AG04449 (cell line): ENCODE results near the gene LRRC8E.

Source experiments
- CTCF ChIA-PET: fragments of 350-600 bp; formaldehyde crosslinking; extraction: SDS; loops from one replicate; lab custom pipeline; 2021; ENCODE audit warnings: antibody characterized with exemption; lab: Yijun Ruan, JAX
- POLR2A ChIA-PET: fragments of 400-600, 350-600 bp; formaldehyde crosslinking; extraction: SDS; loops from one replicate; lab custom pipeline; 2020; ENCODE audit warnings: antibody characterized with exemption, inconsistent platforms; lab: Yijun Ruan, JAX
- DNase-seq: peaks from one replicate; pipeline ENCODE4 v3.0.0-alpha.2; 2010; ENCODE audit warnings: low read depth, low spot score
- H3K4me3 ChIP-seq: 2 replicates; pipeline ENCODE4 v1.5.1; 2011; ENCODE audit warnings: low read depth, mild to moderate bottlenecking, control low read depth, low read length
- TF ChIP-seq, protein P1 (sequence below): IDR thresholded peaks from one replicate; pipeline ENCODE4 v1.5.1; 2011; ENCODE audit warnings: mild to moderate bottlenecking, moderate library complexity, low read length, control low read depth, inconsistent platforms; ENCODE audit not compliant: insufficient read depth; ENCODE audit errors: missing control alignments

The LRRC8E gene

DNA sequence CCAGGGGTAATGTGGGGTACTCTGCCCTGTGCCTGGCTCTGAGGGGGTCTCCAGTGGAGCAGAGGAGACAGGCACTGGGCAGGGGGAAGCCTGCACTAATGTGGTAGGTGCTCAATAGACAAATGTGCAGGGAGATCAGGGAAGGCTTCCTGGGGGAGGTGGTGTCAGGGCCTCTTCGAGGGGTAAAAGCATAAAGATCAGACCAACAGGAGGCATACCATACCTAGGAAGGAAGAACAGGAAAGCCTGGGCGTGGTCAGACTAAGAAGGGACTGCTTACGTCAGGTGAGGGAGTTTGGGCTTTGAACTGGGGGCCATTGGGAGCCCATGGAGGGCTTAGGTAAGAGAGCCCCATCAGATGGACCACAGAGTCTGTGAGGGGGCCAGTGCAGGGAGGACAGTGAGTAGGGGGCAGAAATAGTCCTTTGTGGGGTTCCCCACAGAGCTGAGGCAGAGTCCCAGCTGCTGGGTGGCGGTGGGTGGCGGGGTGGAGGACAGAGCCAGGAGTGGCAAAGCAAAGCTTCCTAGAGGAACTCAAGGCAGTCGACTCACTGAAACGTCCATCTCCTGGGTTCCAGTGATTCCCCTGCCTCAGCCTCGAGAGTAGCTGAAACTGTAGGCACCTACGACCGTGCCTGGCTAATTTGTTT, 22.9 kb upstream of the LRRC8E start:
- no peak for DNase-seq
- ChIA-PET CTCF (interaction anchor here (1.2 to 2.4 kb wide), 5 partner anchors 8 to 38 kb away, joined by 3 to 16 read pairs (median 4); partner anchors contain the start of gene MAP2K7), POLR2A (no interaction called here)
- no peak overlapping the region for H3K4me3 ChIP-seq
- TF ChIP-seq, protein P1, sequence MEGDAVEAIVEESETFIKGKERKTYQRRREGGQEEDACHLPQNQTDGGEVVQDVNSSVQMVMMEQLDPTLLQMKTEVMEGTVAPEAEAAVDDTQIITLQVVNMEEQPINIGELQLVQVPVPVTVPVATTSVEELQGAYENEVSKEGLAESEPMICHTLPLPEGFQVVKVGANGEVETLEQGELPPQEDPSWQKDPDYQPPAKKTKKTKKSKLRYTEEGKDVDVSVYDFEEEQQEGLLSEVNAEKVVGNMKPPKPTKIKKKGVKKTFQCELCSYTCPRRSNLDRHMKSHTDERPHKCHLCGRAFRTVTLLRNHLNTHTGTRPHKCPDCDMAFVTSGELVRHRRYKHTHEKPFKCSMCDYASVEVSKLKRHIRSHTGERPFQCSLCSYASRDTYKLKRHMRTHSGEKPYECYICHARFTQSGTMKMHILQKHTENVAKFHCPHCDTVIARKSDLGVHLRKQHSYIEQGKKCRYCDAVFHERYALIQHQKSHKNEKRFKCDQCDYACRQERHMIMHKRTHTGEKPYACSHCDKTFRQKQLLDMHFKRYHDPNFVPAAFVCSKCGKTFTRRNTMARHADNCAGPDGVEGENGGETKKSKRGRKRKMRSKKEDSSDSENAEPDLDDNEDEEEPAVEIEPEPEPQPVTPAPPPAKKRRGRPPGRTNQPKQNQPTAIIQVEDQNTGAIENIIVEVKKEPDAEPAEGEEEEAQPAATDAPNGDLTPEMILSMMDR: no peak

DNA sequence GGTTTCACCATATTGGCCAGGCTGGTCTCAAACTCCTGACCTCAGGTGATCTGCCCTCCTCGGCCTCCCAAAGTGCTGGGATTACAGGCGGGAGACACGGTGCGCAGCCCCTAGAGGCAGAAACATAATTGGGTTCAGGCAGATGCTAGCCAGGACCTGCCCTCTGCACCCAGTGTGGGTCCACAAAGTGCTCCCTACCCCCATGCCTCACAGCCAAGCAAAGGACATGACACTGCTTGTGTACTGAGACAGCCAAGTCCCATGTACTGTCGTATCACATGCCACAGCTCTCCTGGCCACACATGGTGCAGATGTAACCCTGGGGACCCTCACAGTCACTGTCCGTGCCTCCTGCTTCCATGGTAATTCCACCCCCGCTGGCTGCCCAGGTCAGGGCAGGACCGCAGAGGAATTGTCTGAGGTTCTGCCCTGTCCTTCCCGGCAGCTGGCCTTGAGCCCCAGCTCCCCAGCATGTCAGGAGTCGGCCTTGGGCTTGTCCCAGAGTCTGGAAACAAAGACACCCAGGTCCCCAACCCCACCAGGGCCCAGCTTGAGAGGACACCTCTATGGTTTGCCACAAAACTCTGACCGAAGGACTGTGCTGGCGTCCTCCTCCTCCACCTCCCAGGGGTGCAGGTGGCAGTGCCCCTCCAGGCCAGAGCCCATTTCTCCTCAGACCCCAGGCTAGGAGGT, 21.8 kb upstream of the LRRC8E start:
- no peak overlapping the region for H3K4me3 ChIP-seq
- CTCF ChIA-PET: interaction anchor here (1.6 to 2.3 kb wide), 2 partner anchors 9 to 13 kb away, joined by 4 to 13 read pairs; no protein-coding TSS in a partner anchor
- POLR2A ChIA-PET: no interaction called here
- TF ChIP-seq, protein P1: no peak
- no peak for DNase-seq

GRCh38 chr19:7867092-7867844, 21.0 kb upstream of the LRRC8E start:
- no peak overlapping the region for H3K4me3 ChIP-seq
- ChIA-PET POLR2A (no interaction called here), CTCF (interaction anchor here (2.3 to 3.1 kb wide), 2 partner anchors 8 to 14 kb away, joined by 13 to 61 read pairs; no protein-coding TSS in a partner anchor)
- TF ChIP-seq, protein P1: no peak
- DNase-seq: no peak

- no peak for DNase-seq
- no peak overlapping the region for H3K4me3 ChIP-seq
- ChIA-PET CTCF (interaction anchor here (0.7 to 3.1 kb wide), 19 partner anchors 9 to 395 kb away, joined by 3 to 61 read pairs (median 8); partner anchors contain the start of genes LRRC8E, MAP2K7, SNAPC2 and TIMM44), POLR2A (interaction anchor here (1.5 to 1.7 kb wide), 2 partner anchors 36 to 52 kb away, joined by 6 read pairs; partner anchors contain the start of genes MAP2K7 and SNAPC2)
- TF ChIP-seq, protein P1: no peak
These were observed 20.0 kb upstream of the LRRC8E start for GRCh38 chr19:7868326-7868670.

- ChIA-PET CTCF (interaction anchor here (0.7 to 3.1 kb wide), 24 partner anchors 10 to 395 kb away, joined by 3 to 61 read pairs (median 7); partner anchors contain the start of genes LRRC8E, MAP2K7, SNAPC2 and TIMM44), POLR2A (interaction anchor here (0.7 to 1.7 kb wide), 3 partner anchors 35 to 136 kb away, joined by 3 to 6 read pairs (median 6); partner anchors contain the start of genes ELAVL1, MAP2K7 and SNAPC2)
- TF ChIP-seq, protein P1: peak; percentile 73
- H3K4me3 ChIP-seq: peak overlapping the region; percentile 50
- DNase-seq: no peak
These were observed 19.4 kb upstream of the LRRC8E start for GRCh38 chr19:7868671-7869452.
